Fibroblast of lung (primary cell): ENCODE data around the gene UTP20.

Source experiments
- CTCF ChIP-seq, 2 donors: IDR thresholded peaks in 1 of 2; conservative IDR thresholded peaks in 1 of 2; 1 replicate in 1 of 2; 2 replicates in 1 of 2; pipeline ENCODE4 v1.5.1; 2011 to 2012; ENCODE audit warnings: low read length in 2 of 2, control low read depth in 1 of 2, inconsistent platforms in 1 of 2, low read depth in 1 of 2, mild to moderate bottlenecking in 1 of 2
- EZH2 ChIP-seq: IDR thresholded peaks from 2 replicates; pipeline ENCODE4 v1.5.1; 2012; ENCODE audit warnings: low read length, control low read depth, mild to moderate bottlenecking; ENCODE audit errors: missing control alignments

GRCh38 chr12:101277443-101277842, 2.5 kb upstream of the UTP20 start:
- TF ChIP-seq CTCF (conservative IDR thresholded peaks at IDR 0.05 in 1 of 2, IDR thresholded peaks at IDR 0.05 in 1 of 2; ENCODE audit: low read depth in 1 of 2, low read length in 2 of 2), result no peak
- no peak for TF ChIP-seq EZH2
